Measurements from ENCODE around the gene TRIM72. TPM values are rescaled to one million over a fixed set of nuclear protein-coding genes. Genes with fewer than 3 reads are reported as not detected.
"Not testable (repeated sequence)": the region's sequence is repeated elsewhere in the genome, so short reads cannot be mapped to it uniquely, and the experiment has no call there.

Gene TRIM72
- total RNA-seq, 1 experiment from 2014 or later = 1.8 TPM

GRCh38 chr16:31199430-31200041, 14.4 kb upstream of the TRIM72 start (continued):
- TF ChIP-seq HMGXB4 (CRISPR knock-in tag; IDR thresholded peaks at IDR 0.05) (no peak), AR (CRISPR knock-in tag; IDR thresholded peaks at IDR 0.05) (no peak), KAT7 (CRISPR knock-in tag; IDR thresholded peaks at IDR 0.05; ENCODE audit: borderline replicate concordance) (no peak), FOXJ3 (CRISPR knock-in tag; IDR thresholded peaks at IDR 0.05; ENCODE audit: borderline replicate concordance) (no peak), ZNF423 (CRISPR knock-in tag; IDR thresholded peaks at IDR 0.05) (no peak), JUN (CRISPR knock-in tag; IDR thresholded peaks at IDR 0.05) (no peak), RELA (CRISPR knock-in tag; IDR thresholded peaks at IDR 0.05; ENCODE audit: borderline replicate concordance) (no peak), ZNF219 (CRISPR knock-in tag; IDR thresholded peaks at IDR 0.05; ENCODE audit: borderline replicate concordance) (no peak), CDX4 (CRISPR knock-in tag; IDR thresholded peaks at IDR 0.05; ENCODE audit: borderline replicate concordance) (no peak), OVOL2 (CRISPR knock-in tag; IDR thresholded peaks at IDR 0.05; ENCODE audit: borderline replicate concordance) (no peak), ZNF263 (CRISPR knock-in tag; IDR thresholded peaks at IDR 0.05; ENCODE audit: low read depth) (no peak), SOX15 (CRISPR knock-in tag; IDR thresholded peaks at IDR 0.05) (no peak)
- TF ChIP-seq, protein P1, sequence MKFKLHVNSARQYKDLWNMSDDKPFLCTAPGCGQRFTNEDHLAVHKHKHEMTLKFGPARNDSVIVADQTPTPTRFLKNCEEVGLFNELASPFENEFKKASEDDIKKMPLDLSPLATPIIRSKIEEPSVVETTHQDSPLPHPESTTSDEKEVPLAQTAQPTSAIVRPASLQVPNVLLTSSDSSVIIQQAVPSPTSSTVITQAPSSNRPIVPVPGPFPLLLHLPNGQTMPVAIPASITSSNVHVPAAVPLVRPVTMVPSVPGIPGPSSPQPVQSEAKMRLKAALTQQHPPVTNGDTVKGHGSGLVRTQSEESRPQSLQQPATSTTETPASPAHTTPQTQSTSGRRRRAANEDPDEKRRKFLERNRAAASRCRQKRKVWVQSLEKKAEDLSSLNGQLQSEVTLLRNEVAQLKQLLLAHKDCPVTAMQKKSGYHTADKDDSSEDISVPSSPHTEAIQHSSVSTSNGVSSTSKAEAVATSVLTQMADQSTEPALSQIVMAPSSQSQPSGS (CRISPR knock-in tag; IDR thresholded peaks at IDR 0.05; ENCODE audit: borderline replicate concordance, low read depth) = no peak
- TF ChIP-seq, protein P2, sequence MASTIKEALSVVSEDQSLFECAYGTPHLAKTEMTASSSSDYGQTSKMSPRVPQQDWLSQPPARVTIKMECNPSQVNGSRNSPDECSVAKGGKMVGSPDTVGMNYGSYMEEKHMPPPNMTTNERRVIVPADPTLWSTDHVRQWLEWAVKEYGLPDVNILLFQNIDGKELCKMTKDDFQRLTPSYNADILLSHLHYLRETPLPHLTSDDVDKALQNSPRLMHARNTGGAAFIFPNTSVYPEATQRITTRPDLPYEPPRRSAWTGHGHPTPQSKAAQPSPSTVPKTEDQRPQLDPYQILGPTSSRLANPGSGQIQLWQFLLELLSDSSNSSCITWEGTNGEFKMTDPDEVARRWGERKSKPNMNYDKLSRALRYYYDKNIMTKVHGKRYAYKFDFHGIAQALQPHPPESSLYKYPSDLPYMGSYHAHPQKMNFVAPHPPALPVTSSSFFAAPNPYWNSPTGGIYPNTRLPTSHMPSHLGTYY (CRISPR knock-in tag; IDR thresholded peaks at IDR 0.05) = peak; percentile 25; the same call in 1 of the 2 replicates
- TF ChIP-seq, protein P3, sequence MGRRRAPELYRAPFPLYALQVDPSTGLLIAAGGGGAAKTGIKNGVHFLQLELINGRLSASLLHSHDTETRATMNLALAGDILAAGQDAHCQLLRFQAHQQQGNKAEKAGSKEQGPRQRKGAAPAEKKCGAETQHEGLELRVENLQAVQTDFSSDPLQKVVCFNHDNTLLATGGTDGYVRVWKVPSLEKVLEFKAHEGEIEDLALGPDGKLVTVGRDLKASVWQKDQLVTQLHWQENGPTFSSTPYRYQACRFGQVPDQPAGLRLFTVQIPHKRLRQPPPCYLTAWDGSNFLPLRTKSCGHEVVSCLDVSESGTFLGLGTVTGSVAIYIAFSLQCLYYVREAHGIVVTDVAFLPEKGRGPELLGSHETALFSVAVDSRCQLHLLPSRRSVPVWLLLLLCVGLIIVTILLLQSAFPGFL (CRISPR knock-in tag; IDR thresholded peaks at IDR 0.05; ENCODE audit: borderline replicate concordance) = no peak

DNA sequence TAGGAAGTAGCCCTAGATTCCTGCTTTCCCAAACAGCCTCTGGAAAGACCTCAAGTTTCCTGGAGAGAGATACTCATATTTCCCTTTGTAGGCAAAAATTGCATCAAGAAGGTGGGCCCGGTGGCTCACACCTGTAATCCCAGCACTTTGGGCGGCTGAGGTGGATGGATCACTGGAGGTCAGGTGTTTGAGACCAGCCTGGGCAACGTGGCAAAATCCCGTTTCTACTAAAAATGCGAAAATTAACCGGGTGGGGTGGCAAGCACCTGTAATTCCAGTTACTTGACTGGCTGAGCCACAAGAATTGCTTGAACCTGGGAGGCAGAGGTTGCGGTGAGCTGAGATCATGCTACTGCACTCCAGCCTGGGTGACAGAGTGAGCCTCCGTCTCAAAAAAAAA, 13.8 kb upstream of the TRIM72 start:
- DNase-seq (ENCODE audit: low spot score); H3K4me3 Mint-ChIP-seq; ATAC-seq; H3K9me3 Mint-ChIP-seq: not testable (repeated sequence)
- H3K36me3 Mint-ChIP-seq = peaks cover 22% of the 10 kb centered on the region
- H3K27ac Mint-ChIP-seq = peak overlapping the region; percentile 46
- H3K4me1 Mint-ChIP-seq = peaks cover 23% of the 10 kb centered on the region
- ChIA-PET CTCF (interaction anchor here (3.1 to 4.1 kb wide), 2 partner anchors 14 to 183 kb away, joined by 23 to 31 read pairs; partner anchors contain the start of gene TRIM72), POLR2A (interaction anchor here (0.7 to 1.8 kb wide), 3 partner anchors 15 to 525 kb away, joined by 4 to 11 read pairs (median 7); partner anchors contain the start of gene FUS)
- peaks cover 14% of the 10 kb centered on the region for H3K27me3 Mint-ChIP-seq (ENCODE audit: low read depth)
